ENCODE data around the gene SYDE2.
"Not testable (repeated sequence)": the region's sequence is repeated elsewhere in the genome, so short reads cannot be mapped to it uniquely, and the experiment has no call there.

SYDE2 gene

DNA sequence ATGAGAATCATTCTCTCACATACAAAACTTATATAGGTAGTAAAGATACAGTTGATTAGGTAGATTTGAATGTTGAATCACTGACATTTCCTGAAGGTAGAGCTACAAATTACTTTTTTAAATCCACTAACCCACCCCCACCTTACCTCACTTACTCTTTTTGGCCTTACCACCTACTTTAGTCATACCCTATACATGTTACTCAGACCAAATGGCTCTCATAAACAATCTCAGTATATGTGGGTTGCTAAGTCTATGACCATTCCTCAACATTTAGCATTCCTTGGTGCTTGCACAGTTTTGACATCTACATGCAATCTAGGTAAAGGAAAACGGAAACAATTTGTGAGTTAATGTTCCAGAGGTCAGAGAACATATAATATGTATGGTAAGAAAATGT, 26.3 kb downstream of the SYDE2 start:
- no peak for DNase-seq

GRCh38 chr1:85172684-85173337, 28.0 kb downstream of the SYDE2 start:
- no peak for DNase-seq

GRCh38 chr1:85171721-85172120, 29.1 kb downstream of the SYDE2 start:
- no peak for DNase-seq

DNA sequence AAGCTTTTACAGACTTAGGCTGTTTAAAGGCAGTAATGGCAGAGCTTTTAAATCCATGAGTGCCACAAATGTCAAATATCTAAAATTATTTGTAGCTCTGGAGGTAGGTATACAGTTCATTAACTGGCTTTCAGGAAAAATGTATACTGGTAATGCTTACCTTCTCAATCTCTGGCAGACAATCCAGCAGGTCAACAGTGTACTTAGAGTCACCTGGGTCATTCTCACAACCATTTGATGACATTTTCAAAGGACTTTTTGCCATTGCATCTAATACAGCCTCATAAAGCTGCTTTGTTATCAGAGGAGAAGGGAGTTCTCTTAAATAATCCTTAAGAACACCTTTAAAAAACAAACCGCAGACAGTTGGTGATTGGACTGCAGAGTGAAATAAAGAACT, 31.9 kb downstream of the SYDE2 start:
- no peak for DNase-seq

DNA sequence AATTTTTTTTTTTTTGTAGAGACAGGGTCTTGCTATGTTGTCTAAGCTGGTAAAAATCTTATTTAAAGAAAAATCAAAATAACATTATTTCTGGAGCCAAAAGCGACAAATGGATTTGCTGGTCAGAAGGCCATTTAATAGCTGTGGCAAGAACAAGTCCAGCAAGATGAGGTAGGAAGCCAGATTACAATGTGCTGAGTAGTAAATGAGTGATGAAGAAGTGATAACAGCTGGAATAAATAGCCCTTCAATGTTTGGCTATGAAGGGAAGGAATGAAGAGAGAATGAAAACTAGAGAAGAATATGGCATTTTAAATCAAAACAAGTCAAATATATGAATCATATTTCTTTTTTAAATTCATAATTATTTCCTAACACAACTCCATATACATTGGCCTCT, 34.5 kb downstream of the SYDE2 start:
- DNase-seq: no peak

DNA sequence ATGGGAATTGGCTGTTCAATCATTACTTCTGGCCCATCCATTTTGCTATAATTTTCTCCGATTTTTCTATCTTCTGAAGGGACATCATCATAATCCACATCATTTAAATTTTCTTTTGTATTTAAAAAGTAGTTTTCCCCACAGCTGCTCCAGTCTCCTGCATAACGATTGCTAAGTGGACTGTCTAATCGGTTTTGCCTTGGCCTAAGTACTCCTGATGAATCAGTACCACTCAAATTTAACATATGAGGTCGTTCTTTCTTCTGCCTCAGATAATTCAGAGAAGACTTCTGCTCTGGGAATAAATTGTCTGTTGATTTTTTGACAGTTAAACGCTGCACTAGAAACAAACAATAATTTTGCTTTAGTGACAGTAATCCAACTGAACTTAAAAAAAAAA, 41.9 kb downstream of the SYDE2 start:
- DNase-seq: no peak

DNA sequence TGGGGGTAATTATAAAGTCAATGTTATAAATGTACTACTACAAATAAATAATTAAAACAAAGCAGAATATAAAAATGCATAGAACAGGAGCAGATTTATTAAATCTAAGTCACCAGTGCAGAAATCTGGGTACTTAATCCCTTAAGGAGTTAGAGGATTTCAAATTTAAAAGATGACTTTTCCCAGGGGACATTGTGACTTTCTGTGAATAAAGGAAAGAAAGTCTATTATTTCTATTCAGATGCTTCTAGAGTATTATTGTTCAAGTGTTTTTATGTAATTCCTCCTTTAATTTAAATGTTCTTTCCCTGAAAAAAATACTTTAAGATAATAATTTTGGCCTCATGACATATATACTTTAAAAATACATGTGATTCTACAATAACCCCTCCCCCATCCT, 43.4 kb downstream of the SYDE2 start:
- DNase-seq: no peak

- no peak for DNase-seq
Observed at GRCh38 chr1:85153149-85153891, 47.5 kb downstream of the SYDE2 start.

GRCh38 chr1:85151446-85151845, 49.4 kb downstream of the SYDE2 start:
- DNase-seq: no peak

- DNase-seq: no peak
Observed at GRCh38 chr1:85149805-85150204, 51.0 kb downstream of the SYDE2 start.

- DNase-seq: no peak
Observed at GRCh38 chr1:85148524-85149250, 52.1 kb downstream of the SYDE2 start.

DNA sequence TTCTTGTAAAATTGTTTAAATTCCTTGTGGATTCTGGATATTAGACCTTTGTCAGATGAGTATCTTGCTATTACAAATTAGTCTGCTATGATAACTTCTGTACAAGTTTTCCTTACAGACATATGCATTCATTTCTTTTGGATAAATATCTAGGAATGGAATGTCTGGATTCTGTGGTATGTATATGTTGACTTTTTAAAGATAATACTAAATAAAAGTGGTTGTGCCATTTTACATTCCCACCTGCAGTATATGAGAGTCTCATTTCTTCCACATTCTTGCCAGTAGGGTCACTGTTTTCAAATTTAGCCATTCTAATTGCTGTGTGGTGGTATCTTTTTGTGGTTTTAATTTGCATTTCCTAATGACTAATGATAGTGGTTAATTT, 53.9 kb downstream of the SYDE2 start:
- no peak for DNase-seq

DNA sequence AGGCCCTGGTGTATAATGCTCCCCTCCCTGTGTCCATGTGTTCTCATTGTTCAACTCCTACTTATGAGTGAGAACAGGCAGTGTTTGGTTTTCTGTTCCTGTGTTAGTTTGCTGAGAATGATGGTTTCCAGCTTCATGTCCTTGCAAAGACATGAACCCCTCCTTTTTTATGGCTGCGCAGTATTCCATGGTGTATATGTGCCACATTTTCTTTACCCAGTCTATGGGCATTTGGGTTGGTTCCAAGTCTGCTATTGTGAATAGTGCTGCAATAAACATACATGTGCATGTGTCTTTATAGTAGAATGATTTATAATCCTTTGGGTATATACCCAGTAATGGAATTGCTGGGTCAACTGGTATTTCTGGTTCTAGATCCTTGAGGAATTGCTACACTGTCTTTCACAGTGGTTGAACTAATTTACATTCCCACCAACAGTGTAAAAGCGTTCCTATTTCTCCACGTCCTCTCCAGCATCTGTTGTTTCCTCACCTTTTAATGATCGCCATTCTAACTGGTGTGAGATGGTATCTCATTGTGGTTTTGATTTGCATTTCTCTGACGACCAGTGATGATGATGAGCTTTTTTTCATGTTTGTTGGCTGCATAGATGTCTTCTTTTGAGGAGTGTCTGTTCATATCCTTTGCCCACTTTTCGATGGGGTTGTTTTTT, 54.4 kb downstream of the SYDE2 start:
- not testable (repeated sequence) for DNase-seq

GRCh38 chr1:85144351-85144750, 56.5 kb downstream of the SYDE2 start:
- no peak for DNase-seq

GRCh38 chr1:85142753-85143152, 58.1 kb downstream of the SYDE2 start:
- no peak for DNase-seq

DNA sequence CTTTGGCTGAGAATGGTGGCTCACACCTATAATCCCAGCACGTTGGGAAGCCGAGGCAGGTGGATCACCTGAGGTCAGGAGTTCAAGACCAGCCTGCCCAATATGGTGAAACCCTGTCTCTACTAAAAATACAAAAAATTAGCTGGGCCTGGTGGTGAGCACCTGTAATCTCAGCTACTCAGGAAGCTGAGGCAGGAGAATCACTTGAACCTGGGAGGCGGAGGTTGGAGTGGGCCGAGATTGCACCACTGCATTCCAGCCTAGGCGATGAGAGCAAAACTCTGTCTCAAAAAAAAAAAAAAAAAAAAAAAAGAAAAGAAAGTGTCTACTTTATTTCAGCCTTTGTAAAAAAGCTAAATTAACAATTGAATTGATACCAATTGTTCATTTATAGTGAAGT, 62.4 kb downstream of the SYDE2 start:
- DNase-seq: not testable (repeated sequence)

GRCh38 chr1:85137660-85138059, 63.2 kb downstream of the SYDE2 start:
- peak in 31 of 51 donors; percentile 1 to 61 (median 25) for DNase-seq

GRCh38 chr1:85135392-85135798, 65.4 kb downstream of the SYDE2 start:
- DNase-seq: no peak

DNA sequence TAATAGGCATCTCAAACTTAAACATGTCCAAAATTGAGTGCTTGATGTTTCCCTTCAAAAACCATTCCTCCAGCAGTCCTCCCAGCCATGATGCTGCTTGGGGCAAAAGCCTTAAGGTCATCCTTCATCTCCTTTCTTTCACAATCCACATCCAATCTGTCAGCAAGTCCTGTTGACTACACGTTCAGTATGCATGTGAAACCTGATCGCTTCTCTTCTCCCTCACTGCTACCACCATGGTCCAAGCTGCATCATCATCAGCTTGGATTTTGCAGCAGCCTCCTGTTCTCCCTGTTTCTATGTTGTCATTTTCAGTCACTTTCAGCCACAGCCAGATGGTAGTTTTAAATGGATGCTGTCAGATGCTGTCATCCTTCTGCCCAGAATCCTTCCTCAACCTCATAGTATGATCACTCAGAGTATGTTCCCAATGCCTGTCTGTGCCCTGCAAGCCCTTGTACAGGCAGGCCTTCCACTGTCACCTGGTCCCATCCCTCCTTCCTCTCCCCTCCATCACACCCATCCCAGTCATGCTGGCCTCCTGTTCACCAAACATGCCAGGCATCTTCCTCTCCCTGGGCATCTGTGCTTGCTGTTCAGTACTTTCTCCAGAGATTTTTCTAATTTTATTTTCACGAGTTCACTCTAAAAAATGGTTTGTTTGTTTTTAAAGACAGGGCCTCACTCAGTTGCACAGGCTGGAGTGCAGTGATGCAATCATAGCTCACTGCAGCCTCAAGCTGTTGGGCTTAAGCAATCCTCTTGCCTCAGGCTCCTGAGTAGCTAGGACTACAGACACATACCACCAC, 66.0 kb downstream of the SYDE2 start:
- DNase-seq: no peak

- DNase-seq: no peak
Observed at GRCh38 chr1:85133565-85134159, 67.2 kb downstream of the SYDE2 start.

All from hypothalamus (tissue), 51 donors.